Measurements from ENCODE around the gene LRRTM3.

LRRTM3 gene

DNA sequence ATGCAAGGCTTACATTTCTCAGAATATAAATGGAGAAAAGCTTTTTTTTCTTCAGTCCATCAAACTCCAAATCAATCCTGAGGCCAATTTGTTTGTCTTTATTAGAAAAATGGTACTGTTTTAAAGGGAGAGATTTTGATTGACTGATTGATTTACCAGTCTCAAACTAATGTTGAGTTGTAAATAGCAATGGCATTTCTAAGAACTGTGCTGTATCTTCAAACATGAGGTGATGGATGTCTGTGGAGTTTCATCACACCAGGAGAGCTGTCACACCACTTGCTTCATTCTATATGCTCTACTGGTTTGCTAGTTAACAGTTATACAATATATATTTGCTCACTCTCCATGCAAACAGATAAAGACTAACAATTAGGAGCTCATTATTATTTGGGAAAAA lies 39.0 kb upstream of the LRRTM3 start:
- DNase-seq (ENCODE audit: low spot score): no peak
- TF ChIP-seq, protein P1, sequence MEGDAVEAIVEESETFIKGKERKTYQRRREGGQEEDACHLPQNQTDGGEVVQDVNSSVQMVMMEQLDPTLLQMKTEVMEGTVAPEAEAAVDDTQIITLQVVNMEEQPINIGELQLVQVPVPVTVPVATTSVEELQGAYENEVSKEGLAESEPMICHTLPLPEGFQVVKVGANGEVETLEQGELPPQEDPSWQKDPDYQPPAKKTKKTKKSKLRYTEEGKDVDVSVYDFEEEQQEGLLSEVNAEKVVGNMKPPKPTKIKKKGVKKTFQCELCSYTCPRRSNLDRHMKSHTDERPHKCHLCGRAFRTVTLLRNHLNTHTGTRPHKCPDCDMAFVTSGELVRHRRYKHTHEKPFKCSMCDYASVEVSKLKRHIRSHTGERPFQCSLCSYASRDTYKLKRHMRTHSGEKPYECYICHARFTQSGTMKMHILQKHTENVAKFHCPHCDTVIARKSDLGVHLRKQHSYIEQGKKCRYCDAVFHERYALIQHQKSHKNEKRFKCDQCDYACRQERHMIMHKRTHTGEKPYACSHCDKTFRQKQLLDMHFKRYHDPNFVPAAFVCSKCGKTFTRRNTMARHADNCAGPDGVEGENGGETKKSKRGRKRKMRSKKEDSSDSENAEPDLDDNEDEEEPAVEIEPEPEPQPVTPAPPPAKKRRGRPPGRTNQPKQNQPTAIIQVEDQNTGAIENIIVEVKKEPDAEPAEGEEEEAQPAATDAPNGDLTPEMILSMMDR (IDR thresholded peaks at IDR 0.05; ENCODE audit: borderline replicate concordance, control extremely low read depth, extremely low read depth, insufficient read depth, missing control alignments): no peak
- in situ Hi-C loops (cut with MboI; ENCODE audit: low sequenced_read_pairs, unreplicated experiment): no loop called here

DNA sequence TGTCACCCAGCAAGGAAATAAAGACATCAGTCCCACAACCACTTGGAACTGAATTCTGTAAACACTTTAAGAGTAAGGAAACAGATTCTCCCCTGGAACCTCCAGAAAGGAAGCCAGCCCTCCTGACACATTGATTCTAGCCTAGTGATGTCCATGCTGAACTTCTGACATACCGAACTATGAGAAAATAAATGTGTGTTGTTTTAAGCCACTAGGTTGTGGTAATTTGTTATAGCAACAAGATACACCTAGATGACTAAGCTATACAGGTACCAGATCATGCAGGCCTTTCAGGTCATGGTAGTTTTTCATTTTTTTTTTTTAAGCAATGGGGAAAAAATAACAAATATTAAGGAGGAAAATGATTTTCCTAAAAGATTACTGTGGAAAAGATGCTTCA lies 37.6 kb upstream of the LRRTM3 start:
- DNase-seq (ENCODE audit: low spot score): no peak
- in situ Hi-C loops (cut with MboI; ENCODE audit: low sequenced_read_pairs, unreplicated experiment): no loop called here
- TF ChIP-seq, protein P1 (IDR thresholded peaks at IDR 0.05; ENCODE audit: borderline replicate concordance, control extremely low read depth, extremely low read depth, insufficient read depth, missing control alignments): no peak

DNA sequence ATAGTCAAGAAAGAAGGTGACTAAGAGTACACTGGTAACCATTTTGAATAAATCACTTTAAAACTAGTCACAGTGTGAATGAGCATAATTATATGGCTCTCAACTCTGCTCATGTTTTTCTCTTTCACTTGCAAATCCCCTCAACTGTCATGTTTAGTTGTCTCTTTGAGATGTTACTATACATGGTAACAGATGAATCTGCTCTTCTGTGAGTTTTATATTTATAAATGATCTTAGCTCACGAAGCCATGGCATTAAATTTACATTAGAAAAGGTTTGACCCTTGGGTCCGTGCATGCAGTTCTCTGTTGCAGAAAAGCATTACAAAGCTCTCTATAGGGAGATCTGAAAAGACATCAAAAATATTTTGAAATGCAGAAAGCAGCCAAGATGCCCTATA lies 33.0 kb upstream of the LRRTM3 start:
- TF ChIP-seq, protein P1 (IDR thresholded peaks at IDR 0.05; ENCODE audit: borderline replicate concordance, control extremely low read depth, extremely low read depth, insufficient read depth, missing control alignments): no peak
- no peak for DNase-seq (ENCODE audit: low spot score)
- in situ Hi-C loops (cut with MboI; ENCODE audit: low sequenced_read_pairs, unreplicated experiment): no loop called here

DNA sequence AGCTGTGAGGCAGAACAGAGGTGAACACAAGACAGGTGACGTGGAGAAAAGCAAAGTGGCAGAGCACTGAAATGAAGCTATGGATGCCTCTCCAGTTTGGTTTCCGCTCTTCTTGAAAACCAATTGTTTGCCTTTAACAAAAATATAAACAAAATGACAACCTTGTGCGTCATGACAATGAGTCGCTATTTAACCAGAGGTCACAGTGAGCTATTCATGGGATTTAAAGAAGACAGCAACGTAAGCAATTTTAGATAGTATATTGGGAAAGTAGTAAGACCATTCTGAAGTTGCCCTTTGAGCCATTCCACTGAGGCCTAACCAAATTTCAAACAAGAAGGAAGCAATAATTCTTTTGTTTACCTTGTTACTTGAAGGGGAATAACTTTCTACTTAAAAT lies 15.2 kb upstream of the LRRTM3 start:
- TF ChIP-seq, protein P1 (IDR thresholded peaks at IDR 0.05; ENCODE audit: borderline replicate concordance, control extremely low read depth, extremely low read depth, insufficient read depth, missing control alignments): no peak
- no peak for DNase-seq (ENCODE audit: low spot score)
- in situ Hi-C loops (cut with MboI; ENCODE audit: low sequenced_read_pairs, unreplicated experiment): no loop called here

DNA sequence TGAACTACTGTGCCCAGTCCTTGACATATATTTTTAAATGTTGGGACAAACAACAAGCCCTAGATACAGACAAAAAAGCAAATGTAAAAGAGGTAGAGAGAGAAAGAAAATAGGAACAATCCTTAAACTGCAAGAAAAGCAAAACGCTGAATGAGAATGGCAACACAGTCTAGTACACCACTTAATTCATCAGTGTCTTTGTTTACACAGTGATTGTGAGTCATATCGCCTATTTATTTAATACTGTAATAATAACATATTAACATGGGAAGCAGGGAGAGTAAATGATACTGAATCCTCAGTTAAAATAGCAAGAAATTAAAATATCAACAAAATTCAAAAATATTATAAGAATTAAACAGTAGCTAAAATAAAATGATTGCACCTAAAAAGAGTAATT lies 9.8 kb upstream of the LRRTM3 start:
- no peak for DNase-seq (ENCODE audit: low spot score)
- TF ChIP-seq, protein P1 (IDR thresholded peaks at IDR 0.05; ENCODE audit: borderline replicate concordance, control extremely low read depth, extremely low read depth, insufficient read depth, missing control alignments): no peak
- in situ Hi-C loops (cut with MboI; ENCODE audit: low sequenced_read_pairs, unreplicated experiment): no loop called here

DNA sequence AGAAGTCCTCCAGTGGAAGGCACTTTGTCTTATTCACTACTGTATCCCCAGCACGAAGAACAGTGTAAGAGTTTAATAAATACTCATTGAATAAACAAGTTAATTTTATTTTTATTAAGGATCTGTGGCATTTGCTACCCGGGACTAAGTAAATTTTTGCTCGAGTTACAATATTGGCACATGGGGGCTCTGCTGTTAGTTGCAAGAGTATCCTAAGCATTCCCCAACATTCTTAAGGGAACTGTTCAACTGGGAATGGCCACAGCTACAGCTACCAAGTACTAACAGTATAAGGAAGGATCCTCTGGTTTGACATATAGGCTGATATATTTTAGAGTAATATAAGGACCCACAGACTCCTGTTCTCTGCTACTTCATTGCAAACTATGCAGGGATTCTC lies 8.7 kb upstream of the LRRTM3 start:
- DNase-seq (ENCODE audit: low spot score): no peak
- TF ChIP-seq, protein P1 (IDR thresholded peaks at IDR 0.05; ENCODE audit: borderline replicate concordance, control extremely low read depth, extremely low read depth, insufficient read depth, missing control alignments): no peak
- in situ Hi-C loops (cut with MboI; ENCODE audit: low sequenced_read_pairs, unreplicated experiment): no loop called here

DNA sequence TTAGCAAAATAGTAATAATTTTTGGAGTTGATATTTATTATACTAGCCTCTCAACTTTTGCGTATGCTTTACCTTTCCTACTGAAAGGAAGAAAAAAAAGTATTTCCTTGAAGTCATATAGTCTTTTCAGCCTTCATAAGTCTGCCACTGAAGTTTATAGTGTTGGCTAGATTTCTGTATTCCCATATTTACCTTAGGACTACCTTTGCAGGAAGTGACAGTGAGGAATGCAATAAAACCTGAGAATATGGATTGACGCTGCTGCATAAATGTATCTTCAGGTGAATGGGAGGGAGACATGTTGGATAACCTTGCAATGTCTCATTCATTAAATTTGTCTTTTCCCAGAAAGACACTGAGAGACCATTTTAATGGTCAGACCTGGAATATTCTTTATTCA lies 6.6 kb upstream of the LRRTM3 start:
- TF ChIP-seq, protein P1 (IDR thresholded peaks at IDR 0.05; ENCODE audit: borderline replicate concordance, control extremely low read depth, extremely low read depth, insufficient read depth, missing control alignments): no peak
- in situ Hi-C loops (cut with MboI; ENCODE audit: low sequenced_read_pairs, unreplicated experiment): no loop called here
- DNase-seq (ENCODE audit: low spot score): no peak
